ENCODE data around the gene COL15A1.
A peak's percentile ranks its signal among the peaks of the same experiment; 100 is the strongest.

COL15A1 gene

DNA sequence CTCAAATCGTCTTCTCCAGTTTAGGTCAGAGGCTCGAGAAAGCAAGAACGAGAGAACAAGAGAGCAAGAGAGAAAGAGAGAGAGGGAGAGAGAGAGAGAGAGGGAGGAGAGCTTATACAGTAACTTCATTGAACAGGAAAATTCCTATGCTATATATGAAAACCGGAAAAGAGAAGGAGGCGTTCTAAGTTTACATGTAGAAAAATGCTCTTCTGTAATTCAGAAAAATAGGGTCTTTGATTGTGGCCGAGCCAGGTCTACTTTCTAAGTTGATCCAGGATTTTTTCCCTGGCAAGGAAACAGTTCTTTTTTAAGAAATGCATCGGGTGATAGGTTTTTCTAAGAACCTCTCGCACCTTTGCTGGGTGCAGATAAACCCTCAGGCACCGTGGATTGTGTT is 29.5 kb downstream of the COL15A1 start:
- no peak for DNase-seq (ENCODE audit: low read depth)

GRCh38 chr9:98973576-98973975 is 29.9 kb downstream of the COL15A1 start:
- DNase-seq (ENCODE audit: low read depth) = no peak

GRCh38 chr9:98974106-98974505 is 30.4 kb downstream of the COL15A1 start:
- no peak for DNase-seq (ENCODE audit: low read depth)

DNA sequence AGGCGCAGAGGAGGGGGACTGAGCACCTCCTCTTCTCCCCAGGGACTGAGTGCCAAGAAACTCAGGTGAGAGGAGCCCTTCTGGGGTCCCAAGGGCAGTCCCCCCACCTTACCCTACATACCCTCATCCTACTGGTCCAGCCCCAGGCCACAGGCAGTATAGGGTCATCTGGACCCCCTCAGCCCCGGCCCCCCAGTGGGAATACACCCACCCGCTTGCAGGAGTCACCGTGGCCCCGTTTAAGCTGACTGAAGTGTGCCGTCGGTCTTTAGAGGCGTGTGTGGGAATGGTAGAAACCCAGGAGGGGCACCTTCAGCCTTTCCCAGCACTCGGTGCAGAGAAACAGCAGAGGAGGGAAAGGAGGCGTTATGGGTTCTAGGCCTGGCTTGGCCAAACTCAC is 30.8 kb downstream of the COL15A1 start:
- DNase-seq (ENCODE audit: low read depth) = no peak

- no peak for DNase-seq (ENCODE audit: low read depth)
These were observed 31.4 kb downstream of the COL15A1 start for GRCh38 chr9:98974994-98975712.

GRCh38 chr9:98975838-98976237 is 32.1 kb downstream of the COL15A1 start:
- no peak for DNase-seq (ENCODE audit: low read depth)

DNA sequence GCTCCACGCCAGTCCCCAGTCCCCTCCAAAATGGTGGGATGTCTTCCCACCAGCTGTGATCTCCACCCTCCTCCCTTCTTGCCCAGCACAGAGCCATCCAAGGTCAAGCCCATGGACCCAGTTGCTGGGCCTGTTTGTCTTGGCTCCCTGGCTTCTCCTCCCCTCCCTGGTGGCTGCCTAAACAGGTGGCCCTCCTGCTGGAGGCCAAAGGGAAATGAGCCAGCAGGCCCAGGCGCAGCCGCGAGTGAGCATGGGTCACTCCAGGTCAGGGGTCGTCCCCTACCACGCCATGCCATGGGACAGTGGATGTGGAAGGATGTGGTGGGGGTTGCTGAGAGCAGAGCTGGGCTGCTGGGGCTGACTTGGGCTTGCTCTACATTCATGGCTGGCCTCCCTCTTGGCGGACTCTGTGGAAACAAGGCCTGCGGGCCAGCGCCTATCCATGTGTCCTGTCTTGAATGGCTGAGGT is 33.6 kb downstream of the COL15A1 start:
- no peak for DNase-seq (ENCODE audit: low read depth)

GRCh38 chr9:98977813-98978212 is 34.1 kb downstream of the COL15A1 start:
- no peak for DNase-seq (ENCODE audit: low read depth)

- no peak for DNase-seq (ENCODE audit: low read depth)
These were observed 34.5 kb downstream of the COL15A1 start for GRCh38 chr9:98978231-98978681.

- no peak for DNase-seq (ENCODE audit: low read depth)
These were observed 36.6 kb downstream of the COL15A1 start for GRCh38 chr9:98980291-98980690.

DNA sequence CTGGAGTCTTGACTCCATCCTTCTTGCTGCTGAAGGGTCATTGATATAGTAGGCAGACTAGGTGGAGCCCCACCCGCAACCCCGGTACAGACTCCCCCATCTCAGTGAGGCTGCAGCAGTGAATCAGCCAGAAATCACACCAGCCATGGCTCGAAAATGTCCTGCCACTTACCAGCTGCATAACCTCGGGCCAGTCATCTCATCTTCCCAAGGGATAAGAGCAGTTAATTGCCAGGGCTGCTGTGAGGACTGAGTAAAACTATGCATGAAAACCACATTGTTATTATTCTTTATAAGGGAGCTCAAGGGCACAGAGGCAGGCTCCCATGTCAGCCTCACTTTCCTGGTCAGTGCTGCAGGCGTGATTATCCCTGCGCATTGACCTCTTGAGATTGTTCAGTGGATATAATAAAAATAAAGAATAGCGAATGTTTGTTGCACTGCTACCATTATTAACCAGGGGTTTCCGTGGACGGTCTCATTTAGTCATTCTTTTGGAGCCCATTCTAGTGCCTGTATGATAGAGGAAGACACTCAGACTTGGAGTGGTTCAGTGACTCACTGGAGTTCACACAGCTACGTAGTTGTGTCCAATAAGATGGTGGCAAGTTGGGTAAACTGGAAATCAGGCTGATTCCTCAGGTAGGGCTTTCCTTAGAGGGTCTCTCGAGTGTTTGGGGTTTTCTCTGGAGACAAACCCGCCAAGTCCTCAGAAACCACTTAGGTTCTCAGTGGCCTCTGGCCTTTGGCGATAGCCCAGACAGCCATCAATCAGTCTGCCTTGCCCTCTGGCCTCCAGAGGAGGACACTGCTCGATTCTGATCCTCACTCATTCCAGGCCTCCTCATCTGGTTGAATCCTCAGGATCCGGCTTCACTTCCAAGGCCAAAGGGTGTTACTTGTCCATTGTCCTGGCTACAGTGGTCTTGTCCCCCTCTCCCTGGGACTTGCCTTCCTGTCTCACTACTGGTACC is 39.9 kb downstream of the COL15A1 start:
- DNase-seq (ENCODE audit: low read depth) = peak; percentile 82

DNA sequence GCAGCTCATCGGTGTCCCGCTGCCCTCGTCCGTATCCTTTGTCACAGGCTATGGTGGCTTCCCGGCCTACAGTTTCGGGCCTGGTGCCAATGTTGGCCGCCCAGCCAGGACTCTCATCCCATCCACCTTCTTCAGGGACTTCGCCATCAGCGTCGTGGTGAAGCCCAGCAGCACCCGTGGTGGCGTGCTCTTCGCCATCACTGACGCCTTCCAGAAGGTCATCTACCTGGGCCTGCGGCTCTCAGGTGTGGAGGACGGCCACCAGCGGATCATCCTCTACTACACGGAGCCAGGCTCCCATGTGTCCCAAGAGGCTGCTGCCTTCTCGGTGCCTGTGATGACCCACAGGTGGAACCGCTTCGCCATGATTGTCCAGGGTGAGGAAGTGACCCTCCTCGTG is 41.9 kb downstream of the COL15A1 start:
- no peak for DNase-seq (ENCODE audit: low read depth)

- DNase-seq (ENCODE audit: low read depth) = no peak
These were observed 43.4 kb downstream of the COL15A1 start for GRCh38 chr9:98986866-98987651.

- DNase-seq (ENCODE audit: low read depth) = peak; percentile 99
These were observed 45.6 kb downstream of the COL15A1 start for GRCh38 chr9:98989036-98990000.

DNA sequence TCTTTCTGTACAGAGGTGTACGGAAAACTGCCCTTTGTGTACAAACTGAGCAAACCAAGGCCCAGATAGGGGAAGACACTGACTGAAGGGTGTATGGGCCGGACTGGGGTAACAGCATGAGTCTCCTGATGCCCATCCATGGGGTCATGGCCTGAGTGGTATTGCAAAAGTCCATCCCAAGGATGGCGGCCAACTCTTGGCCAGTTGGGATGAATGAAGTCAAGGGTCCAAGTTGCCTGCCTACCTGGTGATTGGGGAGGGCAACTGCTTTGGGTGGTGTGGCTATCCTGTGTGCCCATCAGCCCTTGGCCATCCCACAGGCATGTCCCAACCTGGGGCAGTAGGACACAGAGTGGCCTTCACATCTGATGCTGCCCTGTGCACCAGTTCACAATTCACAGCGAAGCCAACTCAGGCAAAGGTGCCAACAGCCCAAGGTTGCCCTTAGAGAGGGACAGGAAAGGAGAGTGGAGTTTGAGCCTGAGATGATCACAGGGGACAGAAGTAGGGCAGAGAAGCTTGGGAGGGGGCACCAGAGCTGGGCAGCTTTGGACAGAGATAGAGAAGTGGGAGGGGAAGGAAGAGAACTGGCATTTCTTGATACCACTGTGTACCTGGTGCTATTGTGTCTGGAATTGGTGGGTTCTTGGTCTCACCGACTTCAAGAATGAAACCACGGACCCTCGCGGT is 46.6 kb downstream of the COL15A1 start:
- DNase-seq (ENCODE audit: low read depth) = no peak

- DNase-seq (ENCODE audit: low read depth) = no peak
These were observed 48.6 kb downstream of the COL15A1 start for GRCh38 chr9:98992107-98992884.

GRCh38 chr9:98992885-98993569 is 49.3 kb downstream of the COL15A1 start:
- no peak for DNase-seq (ENCODE audit: low read depth)

GRCh38 chr9:98993570-98993945 is 49.9 kb downstream of the COL15A1 start:
- DNase-seq (ENCODE audit: low read depth) = no peak
